Measurements from ENCODE around the gene MMP14.
A peak's percentile ranks its signal among the peaks of the same experiment; 100 is the strongest.
"Not testable (repeated sequence)": the region's sequence is repeated elsewhere in the genome, so short reads cannot be mapped to it uniquely, and the experiment has no call there.

The MMP14 gene

DNA sequence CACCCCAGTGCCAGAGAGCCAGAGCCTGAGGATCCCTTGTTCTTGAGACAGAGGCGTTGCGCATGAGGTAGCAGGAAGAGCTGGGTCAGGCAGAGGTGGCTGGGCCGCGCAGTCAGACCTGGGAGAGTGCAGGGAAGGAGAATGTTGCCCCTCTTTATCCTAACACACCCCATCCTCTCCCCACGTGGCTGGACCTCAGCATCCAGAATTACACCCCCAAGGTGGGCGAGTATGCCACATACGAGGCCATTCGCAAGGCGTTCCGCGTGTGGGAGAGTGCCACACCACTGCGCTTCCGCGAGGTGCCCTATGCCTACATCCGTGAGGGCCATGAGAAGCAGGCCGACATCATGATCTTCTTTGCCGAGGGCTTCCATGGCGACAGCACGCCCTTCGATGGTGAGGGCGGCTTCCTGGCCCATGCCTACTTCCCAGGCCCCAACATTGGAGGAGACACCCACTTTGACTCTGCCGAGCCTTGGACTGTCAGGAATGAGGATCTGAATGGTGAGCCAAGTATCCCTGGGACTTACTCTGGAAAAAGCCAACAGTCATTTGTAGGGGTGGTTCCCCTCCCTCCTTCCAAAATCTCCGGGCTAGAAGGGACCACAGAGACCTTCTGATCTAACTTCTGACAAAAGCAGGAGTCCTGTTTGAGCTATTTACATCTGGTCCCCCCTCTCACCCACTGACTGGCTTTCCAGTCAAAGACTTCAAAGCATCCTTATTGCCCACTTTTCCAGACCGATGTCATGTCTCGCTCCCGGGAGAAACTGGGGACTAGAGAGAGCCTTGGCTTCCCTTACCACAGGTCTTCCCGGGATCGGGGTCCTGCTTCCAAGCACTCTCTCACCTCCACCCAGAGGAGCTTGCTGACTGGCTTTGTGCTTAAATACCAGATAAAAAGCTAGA, 6.1 kb downstream of the MMP14 start:
- DNase-seq, result no peak

DNA sequence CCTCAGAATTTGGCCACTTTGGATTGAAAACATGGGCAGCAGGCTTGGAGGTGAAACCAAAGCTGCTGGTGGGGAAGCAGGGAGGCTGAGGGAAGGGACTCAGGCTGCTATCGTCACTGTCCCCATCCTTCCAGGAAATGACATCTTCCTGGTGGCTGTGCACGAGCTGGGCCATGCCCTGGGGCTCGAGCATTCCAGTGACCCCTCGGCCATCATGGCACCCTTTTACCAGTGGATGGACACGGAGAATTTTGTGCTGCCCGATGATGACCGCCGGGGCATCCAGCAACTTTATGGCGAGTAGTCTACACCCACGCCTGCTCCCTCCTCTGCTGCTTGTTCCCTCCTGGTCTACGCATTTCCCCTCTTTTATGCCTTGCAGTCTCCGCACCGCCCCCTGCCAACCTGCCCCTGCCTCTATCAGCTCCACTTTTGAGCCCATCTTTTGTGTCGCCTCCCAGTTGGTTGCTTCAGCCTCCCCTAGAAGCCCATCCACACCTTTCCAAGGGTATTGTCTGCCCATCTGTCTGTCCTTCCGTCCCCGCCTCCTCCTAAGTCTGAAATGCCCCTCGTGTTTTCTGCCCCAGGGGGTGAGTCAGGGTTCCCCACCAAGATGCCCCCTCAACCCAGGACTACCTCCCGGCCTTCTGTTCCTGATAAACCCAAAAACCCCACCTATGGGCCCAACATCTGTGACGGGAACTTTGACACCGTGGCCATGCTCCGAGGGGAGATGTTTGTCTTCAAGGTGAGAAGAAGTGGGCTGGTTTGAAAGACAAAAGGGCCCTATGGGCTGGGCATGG, 6.9 kb downstream of the MMP14 start:
- DNase-seq, result no peak

DNA sequence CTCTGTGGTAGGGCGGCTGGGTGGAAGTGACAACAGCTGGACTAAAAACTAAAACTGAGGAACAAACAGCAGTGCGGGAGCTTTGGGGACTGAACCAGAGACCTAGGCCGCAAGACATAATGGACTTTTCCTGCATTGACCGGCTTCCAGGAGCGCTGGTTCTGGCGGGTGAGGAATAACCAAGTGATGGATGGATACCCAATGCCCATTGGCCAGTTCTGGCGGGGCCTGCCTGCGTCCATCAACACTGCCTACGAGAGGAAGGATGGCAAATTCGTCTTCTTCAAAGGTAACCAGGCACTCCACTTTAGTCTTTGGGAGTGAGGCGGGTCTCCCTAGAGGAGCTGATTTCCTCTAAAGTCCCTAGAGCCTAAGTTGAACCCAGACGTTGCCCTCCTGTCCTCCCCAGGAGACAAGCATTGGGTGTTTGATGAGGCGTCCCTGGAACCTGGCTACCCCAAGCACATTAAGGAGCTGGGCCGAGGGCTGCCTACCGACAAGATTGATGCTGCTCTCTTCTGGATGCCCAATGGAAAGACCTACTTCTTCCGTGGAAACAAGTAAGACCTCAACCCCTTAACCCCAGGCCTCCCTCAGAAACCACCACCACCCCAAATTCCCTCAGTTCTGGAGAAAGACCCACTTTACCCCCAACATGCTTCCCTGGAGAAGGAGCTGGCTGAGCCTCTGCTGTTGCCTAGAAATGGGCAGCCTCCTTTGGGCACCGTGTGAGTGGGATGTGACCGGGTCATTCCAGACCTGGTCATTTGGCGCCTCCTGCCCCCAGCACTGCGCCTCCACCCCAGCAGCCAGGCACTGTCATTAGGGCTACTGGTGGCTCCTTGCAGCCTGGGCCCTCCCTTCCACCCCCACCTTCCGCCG, 8.1 kb downstream of the MMP14 start:
- DNase-seq, result no peak

- no peak for DNase-seq
Observed at GRCh38 chr14:22845103-22845394, 8.7 kb downstream of the MMP14 start.

- no peak for DNase-seq
Observed at GRCh38 chr14:22845821-22846625, 9.6 kb downstream of the MMP14 start.

GRCh38 chr14:22846811-22847307, 10.5 kb downstream of the MMP14 start:
- no peak for DNase-seq

DNA sequence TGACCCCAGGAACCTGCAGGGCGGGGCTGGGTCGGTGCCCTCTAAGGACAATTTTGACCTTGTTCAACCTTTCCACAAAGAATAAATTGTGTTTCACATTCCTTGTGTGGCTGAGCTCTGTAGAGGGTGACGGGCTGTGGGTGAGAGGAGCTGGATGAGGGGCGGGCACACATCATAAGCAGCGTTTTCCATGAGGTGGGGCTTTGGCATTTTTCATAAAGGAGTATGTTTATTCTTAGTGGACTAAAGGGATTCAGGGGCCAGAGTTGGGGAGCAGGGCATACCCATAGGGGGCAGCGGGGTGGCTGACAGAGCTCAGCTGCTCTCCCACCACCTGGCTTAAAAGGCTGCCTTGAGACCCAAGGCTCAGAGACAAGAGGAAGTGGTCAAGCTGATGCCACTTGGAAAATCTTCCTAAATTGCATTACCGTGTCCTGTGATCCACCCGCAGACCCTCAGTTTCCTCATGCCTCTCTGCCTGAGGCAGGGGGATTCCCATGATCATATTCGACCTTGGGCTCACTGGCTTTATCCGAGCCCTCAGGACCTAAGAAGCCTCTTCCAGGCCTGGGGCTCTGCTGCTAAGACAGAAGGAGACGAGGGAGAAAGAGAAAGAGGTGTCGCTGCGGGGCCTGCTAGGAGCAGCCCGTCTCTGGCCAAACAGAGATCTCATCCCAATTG, 11.4 kb downstream of the MMP14 start:
- no peak for DNase-seq

GRCh38 chr14:22848351-22849164, 12.2 kb downstream of the MMP14 start:
- DNase-seq, result no peak

DNA sequence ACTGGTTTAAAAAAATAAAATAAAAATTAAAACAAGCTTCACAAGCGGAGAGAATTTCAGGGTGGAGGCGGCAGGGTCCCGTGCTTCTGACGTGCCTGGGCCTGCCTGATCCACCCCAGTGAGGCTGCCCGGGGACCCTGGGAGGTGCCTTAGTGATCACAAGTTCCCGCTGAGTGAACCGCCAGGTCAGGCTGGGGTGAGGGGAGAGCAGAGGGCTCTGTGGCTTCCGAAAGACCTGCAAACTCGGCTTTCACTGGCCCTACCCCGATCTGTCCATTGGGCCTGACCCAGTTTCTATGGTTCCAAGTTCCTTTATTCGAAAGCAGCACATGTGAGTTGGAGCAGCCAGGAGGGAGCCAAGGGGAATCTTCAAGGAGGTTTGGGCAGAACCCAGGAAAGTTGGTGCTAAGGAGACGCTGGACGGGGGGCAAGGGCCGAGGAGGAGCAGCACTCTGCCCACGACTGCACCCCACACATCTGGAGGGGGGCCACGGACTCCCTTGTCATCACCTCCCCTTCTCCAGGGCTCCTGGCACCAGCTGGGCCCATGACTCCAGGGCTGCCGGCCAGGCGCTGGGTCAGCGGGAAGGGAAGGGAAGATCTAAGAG, 12.9 kb downstream of the MMP14 start:
- no peak for DNase-seq

DNA sequence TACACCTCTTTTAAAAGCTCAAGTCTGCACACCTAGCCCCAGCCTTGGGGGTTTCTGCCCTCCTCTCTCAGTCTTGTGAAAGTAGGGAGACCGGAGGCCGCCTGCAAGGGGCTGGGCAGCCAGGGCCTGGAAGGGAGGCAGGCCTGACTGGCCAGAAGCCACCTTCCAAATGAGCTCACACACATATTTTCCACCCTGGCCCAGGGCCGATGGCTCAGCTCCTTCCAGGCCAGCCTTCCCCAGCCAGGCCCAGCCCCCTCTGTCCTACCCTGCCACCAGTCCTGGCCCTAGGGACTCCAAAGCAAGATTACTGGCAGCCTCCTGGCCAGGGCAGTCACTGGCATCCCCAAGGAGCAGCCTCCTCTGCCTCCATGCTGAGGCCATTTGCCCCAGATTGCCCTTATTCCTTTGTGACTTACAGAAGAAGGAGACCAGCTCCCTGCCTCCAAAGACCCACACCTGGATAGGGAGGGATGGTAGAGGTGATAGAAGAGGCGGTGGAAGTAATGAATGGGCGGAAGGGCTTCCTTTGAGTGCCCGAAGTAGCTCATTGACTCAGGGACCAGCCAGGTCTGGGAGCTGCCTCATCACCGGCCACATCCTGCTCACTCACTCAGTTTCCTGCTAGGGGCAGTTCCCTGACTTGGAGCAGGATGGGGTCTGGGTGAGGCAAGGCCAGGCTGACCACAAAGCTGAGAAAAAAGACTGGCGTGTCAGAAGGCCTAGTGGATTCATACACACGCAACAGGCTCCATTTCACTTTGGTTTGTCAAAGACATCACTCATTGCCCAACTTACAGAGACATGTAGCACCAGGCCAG, 14.8 kb downstream of the MMP14 start:
- no peak for DNase-seq

GRCh38 chr14:22852178-22852577, 15.8 kb downstream of the MMP14 start:
- DNase-seq, result not testable (repeated sequence)

DNA sequence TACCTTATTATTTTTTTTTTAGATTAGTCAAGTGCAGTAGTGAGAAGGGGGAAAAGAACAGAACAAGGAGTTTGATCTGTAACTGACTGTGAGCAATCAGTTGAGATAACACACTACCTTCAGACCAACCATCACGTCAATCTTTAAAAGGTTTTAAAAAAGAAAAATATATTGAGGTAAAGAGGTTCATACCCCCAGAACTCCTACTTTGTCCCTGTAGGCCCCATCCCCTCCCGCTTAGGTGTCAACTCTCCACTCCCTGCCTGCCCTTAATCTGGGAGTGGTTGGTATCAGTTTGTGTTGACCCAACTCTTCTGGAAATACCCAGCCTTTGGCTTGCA, 16.2 kb downstream of the MMP14 start:
- no peak for DNase-seq

DNA sequence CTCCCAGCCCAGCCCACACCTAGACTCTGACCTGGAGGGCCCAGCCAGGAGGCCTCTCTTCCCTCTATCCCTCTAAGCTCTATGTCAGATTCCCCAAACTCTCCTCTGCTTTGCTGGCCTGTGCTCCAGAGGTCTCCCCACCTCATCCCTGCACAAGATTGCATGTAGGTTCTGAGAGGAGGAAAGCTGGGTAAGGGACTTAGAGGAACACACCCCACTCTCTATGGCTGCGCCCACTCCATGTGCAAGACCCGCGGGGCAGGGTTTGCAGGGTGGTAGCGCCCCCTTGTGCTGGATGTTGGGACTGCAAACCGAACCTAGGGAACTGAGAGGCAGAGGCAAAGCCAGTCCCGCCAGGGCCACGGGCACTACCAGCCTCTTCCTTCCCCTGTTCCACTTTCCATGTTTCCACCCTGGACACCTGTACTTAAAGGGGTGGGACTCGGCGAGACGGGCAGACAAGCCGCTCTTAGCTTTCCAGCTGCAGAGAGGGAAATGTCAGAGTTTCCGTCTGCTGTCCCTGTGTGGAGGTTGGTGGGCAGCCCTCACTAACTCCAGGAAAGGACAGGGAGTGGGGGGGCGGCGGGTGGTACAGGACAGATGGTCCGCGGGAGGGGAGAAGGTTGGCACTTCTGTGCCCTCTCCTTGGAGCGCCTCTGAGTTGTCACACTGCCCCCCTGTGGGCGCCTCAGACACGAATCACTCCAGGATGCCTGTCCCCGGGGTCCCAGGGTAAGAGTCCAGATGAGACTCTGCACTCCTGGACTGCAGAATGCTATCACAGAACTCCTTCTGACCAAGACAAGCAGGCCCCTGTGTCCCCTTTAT, 16.8 kb downstream of the MMP14 start:
- DNase-seq, result peak; percentile 90

- not testable (repeated sequence) for DNase-seq
Observed at GRCh38 chr14:22854296-22854695, 17.9 kb downstream of the MMP14 start.

GRCh38 chr14:22854963-22855724, 18.8 kb downstream of the MMP14 start:
- no peak for DNase-seq

DNA sequence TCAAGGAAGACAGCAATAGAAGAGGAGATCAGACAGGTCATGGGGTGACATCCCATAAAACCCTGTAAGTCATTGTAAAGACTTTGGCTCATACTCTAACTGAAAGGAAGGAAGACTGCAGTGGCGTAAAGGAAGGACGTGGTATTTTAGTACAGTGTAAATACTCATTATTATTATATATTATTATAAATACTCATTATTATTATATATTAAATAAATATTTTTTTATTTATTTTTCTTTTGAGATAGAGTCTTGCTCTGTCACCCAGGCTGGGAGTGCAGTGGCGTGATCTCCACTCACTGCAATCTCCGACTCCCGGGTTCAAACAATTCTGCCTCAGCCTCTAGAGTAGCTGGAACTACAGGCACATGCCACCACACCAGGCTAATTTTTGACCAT, 20.0 kb downstream of the MMP14 start:
- no peak for DNase-seq

GRCh38 chr14:22860377-22860776, 24.0 kb downstream of the MMP14 start:
- DNase-seq, result not testable (repeated sequence)

DNA sequence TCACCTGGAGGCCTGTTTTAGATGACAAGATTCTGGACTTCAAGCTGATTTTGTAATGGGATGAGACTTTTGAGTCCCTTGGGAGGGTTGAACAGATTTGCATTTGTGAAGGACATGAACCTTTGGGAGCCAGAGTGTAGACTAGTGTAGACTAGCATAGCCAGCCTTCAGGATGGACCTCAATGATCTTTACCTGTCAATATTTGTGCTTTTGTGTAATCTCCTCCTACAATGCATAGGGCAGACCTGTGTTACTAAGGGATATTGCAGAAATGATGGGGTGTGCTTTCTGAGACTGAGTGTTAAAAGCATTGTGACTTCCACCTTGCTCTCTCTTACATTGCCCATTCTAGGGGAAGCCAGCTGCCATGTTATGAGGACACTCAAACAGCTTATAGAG, 25.3 kb downstream of the MMP14 start:
- DNase-seq, result no peak

Measured in effector CD8-positive, alpha-beta T cell (primary cell).